ENCODE data around the gene UNC45B.

UNC45B gene

DNA sequence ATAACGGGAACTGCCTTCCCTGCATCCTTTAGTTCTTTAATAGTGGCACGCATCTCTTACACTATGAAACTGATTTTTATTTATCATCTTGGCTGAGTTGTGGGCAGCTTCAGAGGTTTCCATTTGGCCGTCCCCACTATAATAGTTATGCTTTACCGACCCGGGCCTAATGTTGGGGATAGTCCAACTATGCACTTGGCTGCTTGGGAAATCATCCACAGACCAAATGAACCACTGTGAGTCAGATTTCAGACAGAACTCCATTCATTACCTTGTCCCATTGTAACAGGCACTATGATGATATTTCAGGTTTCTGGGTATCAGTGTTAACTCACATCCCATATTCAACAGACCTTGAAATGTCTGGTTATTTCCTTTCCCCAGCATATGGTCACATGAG lies 89.2 kb downstream of the UNC45B start:
- H3K4me3 ChIP-seq (ENCODE audit: low read length): no peak overlapping the region
- H3K4me1 ChIP-seq (ENCODE audit: control insufficient read depth, low read length): peaks cover 3% of the 10 kb centered on the region
- no peaks in the 10 kb centered on the region for H3K79me2 ChIP-seq (ENCODE audit: control insufficient read depth, low read length)
- H3F3A ChIP-seq (ENCODE audit: control insufficient read depth, insufficient read depth): no peaks in the 10 kb centered on the region
- H3K4me2 ChIP-seq (ENCODE audit: low read length): no peak overlapping the region
- H3K27me3 ChIP-seq (ENCODE audit: control insufficient read depth, low read length): peaks cover 9% of the 10 kb centered on the region
- TF ChIP-seq, protein P1, sequence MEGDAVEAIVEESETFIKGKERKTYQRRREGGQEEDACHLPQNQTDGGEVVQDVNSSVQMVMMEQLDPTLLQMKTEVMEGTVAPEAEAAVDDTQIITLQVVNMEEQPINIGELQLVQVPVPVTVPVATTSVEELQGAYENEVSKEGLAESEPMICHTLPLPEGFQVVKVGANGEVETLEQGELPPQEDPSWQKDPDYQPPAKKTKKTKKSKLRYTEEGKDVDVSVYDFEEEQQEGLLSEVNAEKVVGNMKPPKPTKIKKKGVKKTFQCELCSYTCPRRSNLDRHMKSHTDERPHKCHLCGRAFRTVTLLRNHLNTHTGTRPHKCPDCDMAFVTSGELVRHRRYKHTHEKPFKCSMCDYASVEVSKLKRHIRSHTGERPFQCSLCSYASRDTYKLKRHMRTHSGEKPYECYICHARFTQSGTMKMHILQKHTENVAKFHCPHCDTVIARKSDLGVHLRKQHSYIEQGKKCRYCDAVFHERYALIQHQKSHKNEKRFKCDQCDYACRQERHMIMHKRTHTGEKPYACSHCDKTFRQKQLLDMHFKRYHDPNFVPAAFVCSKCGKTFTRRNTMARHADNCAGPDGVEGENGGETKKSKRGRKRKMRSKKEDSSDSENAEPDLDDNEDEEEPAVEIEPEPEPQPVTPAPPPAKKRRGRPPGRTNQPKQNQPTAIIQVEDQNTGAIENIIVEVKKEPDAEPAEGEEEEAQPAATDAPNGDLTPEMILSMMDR (IDR thresholded peaks at IDR 0.05; ENCODE audit: low read depth, low read length, poor library complexity, severe bottlenecking): no peak
- no peak for TF ChIP-seq EZH2phosphoT487 (IDR thresholded peaks at IDR 0.05; ENCODE audit: borderline replicate concordance, low read length)
- H4K20me1 ChIP-seq (ENCODE audit: control insufficient read depth, insufficient read depth, low read depth, low read length): no peaks in the 10 kb centered on the region
- H3K9me2 ChIP-seq (replicated peaks; ENCODE audit: control insufficient read depth, low read length): no peaks in the 10 kb centered on the region
- H3K36me3 ChIP-seq (ENCODE audit: control insufficient read depth, low read length): no peaks in the 10 kb centered on the region
- no peak overlapping the region for H3K27ac ChIP-seq (ENCODE audit: low read depth, low read length)
- no peaks in the 10 kb centered on the region for H3K9me3 ChIP-seq (ENCODE audit: control insufficient read depth, insufficient read depth, low read length)

DNA sequence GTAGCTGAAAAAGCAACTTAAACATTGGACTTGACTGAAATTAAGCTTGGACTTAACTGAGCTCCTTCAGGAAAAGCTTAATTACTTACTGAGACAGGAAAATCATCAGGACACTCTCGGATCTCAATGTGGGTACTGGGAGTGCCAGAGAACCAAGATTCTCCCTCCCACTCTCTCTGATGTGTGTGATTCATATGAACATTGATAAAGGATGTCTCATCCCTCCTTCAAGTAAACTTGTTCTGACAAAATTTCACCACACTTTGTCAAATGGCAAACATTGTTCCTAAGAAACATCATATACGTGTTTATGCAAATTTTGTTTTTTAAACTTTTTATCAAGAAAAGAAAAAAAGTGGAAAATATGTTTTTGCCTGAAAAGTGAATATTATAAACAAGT lies 91.2 kb downstream of the UNC45B start:
- no peak overlapping the region for H3K27ac ChIP-seq (ENCODE audit: low read depth, low read length)
- H3K9me3 ChIP-seq (ENCODE audit: control insufficient read depth, insufficient read depth, low read length): no peaks in the 10 kb centered on the region
- H4K20me1 ChIP-seq (ENCODE audit: control insufficient read depth, insufficient read depth, low read depth, low read length): no peaks in the 10 kb centered on the region
- peaks cover 11% of the 10 kb centered on the region for H3K27me3 ChIP-seq (ENCODE audit: control insufficient read depth, low read length)
- no peak overlapping the region for H3K4me2 ChIP-seq (ENCODE audit: low read length)
- H3K36me3 ChIP-seq (ENCODE audit: control insufficient read depth, low read length): no peaks in the 10 kb centered on the region
- TF ChIP-seq EZH2phosphoT487 (IDR thresholded peaks at IDR 0.05; ENCODE audit: borderline replicate concordance, low read length): no peak
- TF ChIP-seq, protein P1 (IDR thresholded peaks at IDR 0.05; ENCODE audit: low read depth, low read length, poor library complexity, severe bottlenecking): no peak
- no peaks in the 10 kb centered on the region for H3K9me2 ChIP-seq (replicated peaks; ENCODE audit: control insufficient read depth, low read length)
- peaks cover 14% of the 10 kb centered on the region for H3K4me1 ChIP-seq (ENCODE audit: control insufficient read depth, low read length)
- H3F3A ChIP-seq (ENCODE audit: control insufficient read depth, insufficient read depth): no peaks in the 10 kb centered on the region
- no peak overlapping the region for H3K4me3 ChIP-seq (ENCODE audit: low read length)
- no peaks in the 10 kb centered on the region for H3K79me2 ChIP-seq (ENCODE audit: control insufficient read depth, low read length)

All from DOHH2 (cell line).